SK-N-SH (cell line): Measurements from ENCODE around the gene SMARCC2. TPM values are rescaled to one million over a fixed set of nuclear protein-coding genes. Genes with fewer than 3 reads are reported as not detected.

Experiments used
- CTCF ChIA-PET: fragments of 300-600, 350-600 bp; formaldehyde crosslinking; extraction: SDS; loops from one replicate; lab custom pipeline; 2021; lab: Yijun Ruan, JAX
- POLR2A ChIA-PET: fragments of 350-600 bp; sonication (Branson Sonifier 250); formaldehyde crosslinking; extraction: SDS; loops from one replicate; lab custom pipeline; 2020; ENCODE audit warnings: antibody characterized with exemption, inconsistent platforms; lab: Yijun Ruan, JAX
- DNase-seq: peaks from one replicate; pipeline ENCODE4 v3.0.0; 2012
- H2AFZ ChIP-seq: fragments of 200-600 bp; sonication (generic); 2 replicates; pipeline ENCODE4 v1.8.1; 2016; ENCODE audit warnings: antibody characterized with exemption, mild to moderate bottlenecking, low read depth
- H3F3A ChIP-seq: fragments of 200-600 bp; sonication (generic); replicated peaks from 2 replicates; pipeline ENCODE3; 2016; ENCODE audit warnings: antibody characterized with exemption, mild to moderate bottlenecking; ENCODE audit not compliant: insufficient read depth
- H3K27ac ChIP-seq, 2 experiments: fragments of 200-500 bp in 1 of 2; fragments of 200-600 bp in 1 of 2; sonication (Bioruptor generic) in 1 of 2; sonication (generic), shearing (Covaris generic) in 1 of 2; 2 replicates each; pipeline versions ENCODE4 v1.5.1 to v1.6.1; 2014 to 2016; ENCODE audit warnings: low read depth in 2 of 2, inconsistent platforms in 1 of 2, low read length in 1 of 2, mild to moderate bottlenecking in 1 of 2, mixed read lengths in 1 of 2
- H3K27me3 ChIP-seq: fragments of 200-600 bp; sonication (generic), shearing (Covaris generic); 2 replicates; pipeline ENCODE4 v1.6.1; 2016; ENCODE audit warnings: mixed run types; ENCODE audit not compliant: insufficient read depth
- H3K36me3 ChIP-seq, 2 experiments: fragments of 200-500 bp in 1 of 2; fragments of 200-600 bp in 1 of 2; sonication (Bioruptor generic) in 1 of 2; sonication (generic) in 1 of 2; replicated peaks in 1 of 2; 2 replicates each; pipeline versions ENCODE3 to v1.5.1; 2014 to 2016; ENCODE audit warnings: low read length in 1 of 2, mild to moderate bottlenecking in 1 of 2; ENCODE audit not compliant: insufficient read depth in 2 of 2, control insufficient read depth in 1 of 2
- H3K4me1 ChIP-seq, 2 experiments: fragments of 200-500 bp in 1 of 2; fragments of 200-600 bp in 1 of 2; sonication (Bioruptor generic) in 1 of 2; sonication (generic), shearing (Covaris generic) in 1 of 2; 2 replicates each; pipeline versions ENCODE4 v1.5.1 to v1.6.1; 2014 to 2016; ENCODE audit warnings: low read depth in 1 of 2, low read length in 1 of 2, mixed run types in 1 of 2; ENCODE audit not compliant: insufficient read depth in 2 of 2, control insufficient read depth in 1 of 2
- H3K4me2 ChIP-seq: fragments of 200-600 bp; sonication (generic), shearing (Covaris generic); 2 replicates; pipeline ENCODE4 v1.6.1; 2017; ENCODE audit warnings: mixed run types
- H3K4me3 ChIP-seq, 2 experiments: fragments of 200-500 bp in 1 of 2; fragments of 200-600 bp in 1 of 2; sonication (Bioruptor generic) in 1 of 2; sonication (generic), shearing (Covaris generic) in 1 of 2; 2 replicates each; pipeline versions ENCODE4 v1.5.1 to v1.8.1; 2014 to 2016; ENCODE audit warnings: low read depth in 2 of 2, inconsistent platforms in 1 of 2, low read length in 1 of 2, mild to moderate bottlenecking in 1 of 2, mixed read lengths in 1 of 2, moderate library complexity in 1 of 2
- H3K79me2 ChIP-seq: fragments of 200-600 bp; sonication (generic); 2 replicates; pipeline ENCODE4 v1.8.1; 2017; ENCODE audit warnings: mild to moderate bottlenecking; ENCODE audit not compliant: insufficient read depth
- H3K9ac ChIP-seq: fragments of 200-600 bp; sonication (generic); 2 replicates; pipeline ENCODE4 v1.6.1; 2017; ENCODE audit warnings: mixed run types
- H3K9me2 ChIP-seq: fragments of 200-600 bp; sonication (generic); 2 replicates; pipeline ENCODE4 v1.6.1; 2017; ENCODE audit warnings: mixed run types
- H3K9me3 ChIP-seq: fragments of 200-600 bp; sonication (generic); 2 replicates; pipeline ENCODE4 v1.6.1; 2017; ENCODE audit warnings: mixed run types, mild to moderate bottlenecking, moderate library complexity
- H4K20me1 ChIP-seq: fragments of 200-600 bp; sonication (generic); 2 replicates; pipeline ENCODE4 v1.6.1; 2017; ENCODE audit warnings: mild to moderate bottlenecking, mixed run types; ENCODE audit not compliant: insufficient read depth
- CHD2 ChIP-seq: fragments of 150-350 bp; IDR thresholded peaks from 2 replicates; pipeline ENCODE4 v1.6.1; 2018; ENCODE audit warnings: low read length; ENCODE audit not compliant: partially characterized antibody
- EZH2phosphoT487 ChIP-seq: fragments of 200-600 bp; sonication (generic); IDR thresholded peaks from 2 replicates; pipeline ENCODE4 v1.6.1; 2017; ENCODE audit warnings: low read depth, mixed run types, mild to moderate bottlenecking, antibody characterized with exemption, moderate library complexity, borderline replicate concordance
- GABPA ChIP-seq: IDR thresholded peaks from 2 replicates; pipeline ENCODE4 v1.4.0; 2012; ENCODE audit warnings: low read depth, mild to moderate bottlenecking
- JUND ChIP-seq: IDR thresholded peaks from 2 replicates; pipeline ENCODE4 v1.4.0; 2012
- PBX3 ChIP-seq: IDR thresholded peaks from 2 replicates; pipeline ENCODE4; 2012
- POLR2AphosphoS5 ChIP-seq: IDR thresholded peaks from 2 replicates; pipeline ENCODE4 v1.6.1; 2012; ENCODE audit warnings: low read depth, low read length
- RAD21 ChIP-seq: IDR thresholded peaks from 2 replicates; pipeline ENCODE4 v1.6.1; 2012; ENCODE audit warnings: mild to moderate bottlenecking, low read length
- RFX5 ChIP-seq: IDR thresholded peaks from 2 replicates; pipeline ENCODE4 v1.6.1; 2012; ENCODE audit warnings: mild to moderate bottlenecking, improper control_type of control experiment, low read length
- RXRA ChIP-seq: IDR thresholded peaks from 2 replicates; pipeline ENCODE4 v1.4.0; 2012; ENCODE audit warnings: low read depth, mild to moderate bottlenecking, borderline replicate concordance
- SMC3 ChIP-seq: IDR thresholded peaks from 2 replicates; pipeline ENCODE4 v1.6.1; 2012; ENCODE audit warnings: low read depth, low read length, improper control_type of control experiment
- TCF12 ChIP-seq: IDR thresholded peaks from 2 replicates; pipeline ENCODE4 v1.4.0; 2012
- TEAD4 ChIP-seq: IDR thresholded peaks from 2 replicates; pipeline ENCODE4 v1.4.0; 2012; ENCODE audit warnings: mild to moderate bottlenecking, borderline replicate concordance; ENCODE audit not compliant: insufficient read depth
- YY1 ChIP-seq: IDR thresholded peaks from 2 replicates; pipeline ENCODE4 v1.4.0; 2012; ENCODE audit warnings: low read depth, mild to moderate bottlenecking
- WGBS: methylation state at CpG from one replicate; pipeline ENCODE4 v1.1.6; 2017; ENCODE audit warnings: low lambda C conversion rate; 5-methylcytosine and 5-hydroxymethylcytosine counted together
- polyA plus RNA-seq, 3 experiments: library from polyadenylated mRNA; depleted of rRNA; stranded (reverse); fragments of >200 nt; gene quantifications; 2 replicates each; pipeline ENCODE4 v1.2.3, GENCODE V29; 2012
- TF ChIP-seq, protein P1 (sequence below): IDR thresholded peaks from 2 replicates; pipeline ENCODE4 v1.4.0; 2012; ENCODE audit warnings: low read depth, borderline replicate concordance
- TF ChIP-seq, protein P2 (sequence below): fragments of 150-350 bp; IDR thresholded peaks from 2 replicates; pipeline ENCODE4 v1.6.1; 2016; ENCODE audit warnings: mild to moderate bottlenecking, low read depth, low read length

The SMARCC2 gene
- polyA plus RNA-seq, 1 of the 3 experiments (the other 2 are of a cell fraction): 64.3 TPM

DNA sequence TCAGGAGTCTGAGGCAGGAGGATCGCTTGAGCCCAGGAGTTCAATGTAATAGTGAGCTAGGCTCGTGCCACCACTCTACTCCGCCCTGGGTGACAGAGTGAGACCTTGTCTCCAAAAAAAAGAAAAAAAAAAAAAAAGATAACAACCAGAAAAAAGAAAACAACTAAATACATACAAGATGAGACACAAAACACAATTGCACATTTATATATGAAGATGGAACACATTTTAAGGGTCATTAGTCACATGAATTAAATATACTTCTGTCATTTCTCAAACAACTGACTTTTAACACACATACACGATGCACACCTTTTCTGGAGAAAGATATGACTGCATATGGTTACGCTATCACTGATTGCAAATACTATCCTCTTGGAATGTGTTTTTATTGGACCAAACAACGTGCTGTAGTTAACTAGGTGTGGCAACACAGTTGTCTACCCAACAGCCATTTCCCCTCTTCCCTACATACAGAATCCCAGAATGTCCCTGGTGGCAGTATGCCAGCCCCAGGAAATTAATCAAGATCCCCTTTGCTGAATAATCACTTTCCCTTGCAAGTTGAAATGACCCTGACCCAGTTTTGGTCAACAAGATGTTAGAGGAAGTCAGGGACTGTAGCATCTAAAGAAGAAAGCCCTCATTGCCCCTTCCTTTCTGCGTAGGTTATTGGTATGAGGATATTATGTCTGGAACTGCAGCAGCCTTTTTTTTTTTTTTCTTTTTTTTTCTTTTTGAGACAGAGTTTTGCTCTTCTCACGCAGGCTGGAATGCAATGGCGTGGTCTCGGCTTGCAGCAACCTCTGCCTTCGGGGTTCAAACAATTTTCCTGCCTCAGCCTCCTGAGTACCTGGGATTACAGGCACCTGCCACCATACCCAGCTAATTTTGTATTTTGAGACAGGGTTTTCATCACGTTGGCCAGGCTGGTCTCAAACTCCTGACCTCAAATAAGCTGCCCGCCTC, 42.5 kb downstream of the SMARCC2 start (continued):
- TF ChIP-seq, protein P1, sequence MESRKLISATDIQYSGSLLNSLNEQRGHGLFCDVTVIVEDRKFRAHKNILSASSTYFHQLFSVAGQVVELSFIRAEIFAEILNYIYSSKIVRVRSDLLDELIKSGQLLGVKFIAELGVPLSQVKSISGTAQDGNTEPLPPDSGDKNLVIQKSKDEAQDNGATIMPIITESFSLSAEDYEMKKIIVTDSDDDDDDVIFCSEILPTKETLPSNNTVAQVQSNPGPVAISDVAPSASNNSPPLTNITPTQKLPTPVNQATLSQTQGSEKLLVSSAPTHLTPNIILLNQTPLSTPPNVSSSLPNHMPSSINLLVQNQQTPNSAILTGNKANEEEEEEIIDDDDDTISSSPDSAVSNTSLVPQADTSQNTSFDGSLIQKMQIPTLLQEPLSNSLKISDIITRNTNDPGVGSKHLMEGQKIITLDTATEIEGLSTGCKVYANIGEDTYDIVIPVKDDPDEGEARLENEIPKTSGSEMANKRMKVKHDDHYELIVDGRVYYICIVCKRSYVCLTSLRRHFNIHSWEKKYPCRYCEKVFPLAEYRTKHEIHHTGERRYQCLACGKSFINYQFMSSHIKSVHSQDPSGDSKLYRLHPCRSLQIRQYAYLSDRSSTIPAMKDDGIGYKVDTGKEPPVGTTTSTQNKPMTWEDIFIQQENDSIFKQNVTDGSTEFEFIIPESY: no peak
- TF ChIP-seq JUND: no peak

GRCh38 chr12:56145217-56145616, 44.1 kb downstream of the SMARCC2 start:
- POLR2A ChIA-PET: no interaction called here
- Histone ChIP-seq H3K36me3 (peaks cover 12 to 36% of the 10 kb centered on the region in 2 experiments), H4K20me1 (no peaks in the 10 kb centered on the region), H3K9me3 (no peaks in the 10 kb centered on the region), H3K27me3 (no peaks in the 10 kb centered on the region), H3K9me2 (no peaks in the 10 kb centered on the region), H3K27ac (no peak overlapping the region), H2AFZ (no peak overlapping the region), H3K79me2 (no peaks in the 10 kb centered on the region), H3K4me1 (peaks cover 0 to 2% of the 10 kb centered on the region in 2 experiments; a peak in 1 of 4 replicates), H3K9ac (no peak overlapping the region), H3F3A (peaks cover 15% of the 10 kb centered on the region), H3K4me2 (no peak overlapping the region), H3K4me3 (no peak overlapping the region)
- DNase-seq: no peak
- CTCF ChIA-PET: interaction anchor here (0.9 to 2.1 kb wide), 2 partner anchors 16 to 19 kb away, joined by 3 to 7 read pairs; no protein-coding TSS in a partner anchor
- TF ChIP-seq TCF12: no peak
- TF ChIP-seq EZH2phosphoT487: no peak
- TF ChIP-seq RXRA: no peak
- TF ChIP-seq SMC3: no peak
- TF ChIP-seq POLR2AphosphoS5: no peak
- TF ChIP-seq RFX5: no peak
- TF ChIP-seq GABPA: no peak
- TF ChIP-seq RAD21: no peak
- no peak for TF ChIP-seq CHD2
- WGBS: 95% methylated on average over 3 of the region's 3 CpGs

- H3K4me1 ChIP-seq: peaks cover 0 to 2% of the 10 kb centered on the region in 2 experiments; a peak in 1 of 4 replicates
- peaks cover 21 to 40% of the 10 kb centered on the region in 2 experiments for H3K36me3 ChIP-seq
- WGBS: over 99% methylated on average over 8 of the region's 8 CpGs
- no peaks in the 10 kb centered on the region for H3K27me3 ChIP-seq
- no peaks in the 10 kb centered on the region for H4K20me1 ChIP-seq
- DNase-seq: no peak
- POLR2A ChIA-PET: interaction anchor here (1.3 to 1.8 kb wide), 2 partner anchors 14 to 15 kb away, joined by 3 to 4 read pairs; no protein-coding TSS in a partner anchor
- H2AFZ ChIP-seq: no peak overlapping the region
- CTCF ChIA-PET: interaction anchor here (1.3 to 4.0 kb wide), 3 partner anchors 14 to 45 kb away, joined by 4 to 16 read pairs (median 7); partner anchors contain the start of gene SMARCC2
- H3K79me2 ChIP-seq: no peaks in the 10 kb centered on the region
- H3F3A ChIP-seq: peaks cover 15% of the 10 kb centered on the region
- TF ChIP-seq TCF12 (no peak), PBX3 (no peak), TEAD4 (no peak), EZH2phosphoT487 (no peak), YY1 (no peak)
- TF ChIP-seq, protein P2, sequence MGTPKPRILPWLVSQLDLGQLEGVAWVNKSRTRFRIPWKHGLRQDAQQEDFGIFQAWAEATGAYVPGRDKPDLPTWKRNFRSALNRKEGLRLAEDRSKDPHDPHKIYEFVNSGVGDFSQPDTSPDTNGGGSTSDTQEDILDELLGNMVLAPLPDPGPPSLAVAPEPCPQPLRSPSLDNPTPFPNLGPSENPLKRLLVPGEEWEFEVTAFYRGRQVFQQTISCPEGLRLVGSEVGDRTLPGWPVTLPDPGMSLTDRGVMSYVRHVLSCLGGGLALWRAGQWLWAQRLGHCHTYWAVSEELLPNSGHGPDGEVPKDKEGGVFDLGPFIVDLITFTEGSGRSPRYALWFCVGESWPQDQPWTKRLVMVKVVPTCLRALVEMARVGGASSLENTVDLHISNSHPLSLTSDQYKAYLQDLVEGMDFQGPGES: no peak
- no peak overlapping the region for H3K4me3 ChIP-seq
- H3K9me3 ChIP-seq: no peaks in the 10 kb centered on the region
- no peaks in the 10 kb centered on the region for H3K9me2 ChIP-seq
- no peak overlapping the region for H3K4me2 ChIP-seq
- no peak overlapping the region for H3K27ac ChIP-seq
- H3K9ac ChIP-seq: no peak overlapping the region
These were observed 45.4 kb downstream of the SMARCC2 start for GRCh38 chr12:56143870-56144269.
